HG02943 (cell line): ENCODE results near the gene PTGS1.

Source experiments
- ATAC-seq: cut with Tn5 transposase; IDR thresholded peaks from one replicate; pipeline ENCODE4 v1.9.1; 2021; ENCODE audit warnings: mild to moderate bottlenecking, low read depth, moderate library complexity; ENCODE audit not compliant: unreplicated experiment

PTGS1 gene

GRCh38 chr9:122371846-122372245, 1.0 kb downstream of the PTGS1 start:
- ATAC-seq, result no peak

GRCh38 chr9:122372856-122373845, 2.3 kb downstream of the PTGS1 start:
- no peak for ATAC-seq

- ATAC-seq, result no peak
These were observed 4.1 kb downstream of the PTGS1 start for GRCh38 chr9:122374885-122375420.

GRCh38 chr9:122376796-122377195, 6.0 kb downstream of the PTGS1 start:
- ATAC-seq, result no peak

GRCh38 chr9:122377241-122378164, 6.7 kb downstream of the PTGS1 start:
- no peak for ATAC-seq

GRCh38 chr9:122378236-122378635, 7.4 kb downstream of the PTGS1 start:
- ATAC-seq, result no peak

- ATAC-seq, result no peak
These were observed 8.5 kb downstream of the PTGS1 start for GRCh38 chr9:122379340-122379739.

- no peak for ATAC-seq
These were observed 9.5 kb downstream of the PTGS1 start for GRCh38 chr9:122380293-122380692.

- no peak for ATAC-seq
These were observed 10.6 kb downstream of the PTGS1 start for GRCh38 chr9:122381206-122381950.

GRCh38 chr9:122382901-122383850, 12.4 kb downstream of the PTGS1 start:
- no peak for ATAC-seq

- no peak for ATAC-seq
These were observed 13.2 kb downstream of the PTGS1 start for GRCh38 chr9:122383992-122384461.

- ATAC-seq, result no peak
These were observed 15.6 kb downstream of the PTGS1 start for GRCh38 chr9:122386311-122386872.

GRCh38 chr9:122387536-122387935, 16.7 kb downstream of the PTGS1 start:
- ATAC-seq, result no peak

GRCh38 chr9:122389195-122389594, 18.4 kb downstream of the PTGS1 start:
- no peak for ATAC-seq

GRCh38 chr9:122389799-122390481, 19.1 kb downstream of the PTGS1 start:
- ATAC-seq, result no peak

GRCh38 chr9:122392284-122392683, 21.5 kb downstream of the PTGS1 start:
- no peak for ATAC-seq

GRCh38 chr9:122392714-122393113, 21.9 kb downstream of the PTGS1 start:
- no peak for ATAC-seq
